Neural cell (in vitro differentiated cells): ENCODE measurements around the gene SLC10A1.

ENCODE experiments used
- EZH2 ChIP-seq: fragments of 200-600, 300-800 bp; shearing (Covaris generic), sonication (generic); IDR thresholded peaks from 2 replicates; pipeline ENCODE4 v1.6.1; 2014; ENCODE audit warnings: antibody characterized with exemption, low read length, borderline replicate concordance, mild to moderate bottlenecking; ENCODE audit not compliant: insufficient read depth, poor library complexity, severe bottlenecking
- RAD21 ChIP-seq: fragments of 450-650 bp; conservative IDR thresholded peaks from 2 replicates; pipeline ENCODE4 v1.6.1; 2014; ENCODE audit warnings: antibody characterized with exemption, mild to moderate bottlenecking, moderate library complexity
- TF ChIP-seq, protein P1 (sequence below): fragments of 450-650 bp; IDR thresholded peaks from 2 replicates; pipeline ENCODE4 v1.5.1; 2014; ENCODE audit warnings: antibody characterized with exemption, mild to moderate bottlenecking, moderate library complexity; ENCODE audit not compliant: poor library complexity, severe bottlenecking

- TF ChIP-seq RAD21 (no peak), EZH2 (no peak)
- TF ChIP-seq, protein P1, sequence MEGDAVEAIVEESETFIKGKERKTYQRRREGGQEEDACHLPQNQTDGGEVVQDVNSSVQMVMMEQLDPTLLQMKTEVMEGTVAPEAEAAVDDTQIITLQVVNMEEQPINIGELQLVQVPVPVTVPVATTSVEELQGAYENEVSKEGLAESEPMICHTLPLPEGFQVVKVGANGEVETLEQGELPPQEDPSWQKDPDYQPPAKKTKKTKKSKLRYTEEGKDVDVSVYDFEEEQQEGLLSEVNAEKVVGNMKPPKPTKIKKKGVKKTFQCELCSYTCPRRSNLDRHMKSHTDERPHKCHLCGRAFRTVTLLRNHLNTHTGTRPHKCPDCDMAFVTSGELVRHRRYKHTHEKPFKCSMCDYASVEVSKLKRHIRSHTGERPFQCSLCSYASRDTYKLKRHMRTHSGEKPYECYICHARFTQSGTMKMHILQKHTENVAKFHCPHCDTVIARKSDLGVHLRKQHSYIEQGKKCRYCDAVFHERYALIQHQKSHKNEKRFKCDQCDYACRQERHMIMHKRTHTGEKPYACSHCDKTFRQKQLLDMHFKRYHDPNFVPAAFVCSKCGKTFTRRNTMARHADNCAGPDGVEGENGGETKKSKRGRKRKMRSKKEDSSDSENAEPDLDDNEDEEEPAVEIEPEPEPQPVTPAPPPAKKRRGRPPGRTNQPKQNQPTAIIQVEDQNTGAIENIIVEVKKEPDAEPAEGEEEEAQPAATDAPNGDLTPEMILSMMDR = no peak
Measured at GRCh38 chr14:69763761-69764510, 33.1 kb downstream of the SLC10A1 start.
